GM23338 (cell line): ENCODE data around the gene FIGN. TPM values are rescaled to one million over a fixed set of nuclear protein-coding genes. Genes with fewer than 3 reads are reported as not detected.

Experiments
- ATAC-seq: fragments of 200-7000 bp; cut with Tn5 transposase; 3 replicates; pipeline ENCODE4 v1.9.1; 2020
- DNase-seq: peaks from one replicate; pipeline ENCODE4 v3.0.0-alpha.2; 2015; ENCODE audit warnings: low spot score
- H2AFZ ChIP-seq: fragments of 200-600 bp; sonication (generic); 2 replicates; pipeline ENCODE4 v1.8.0; 2016; ENCODE audit warnings: antibody characterized with exemption, mild to moderate bottlenecking, moderate library complexity
- H3F3A ChIP-seq: fragments of 200-600 bp; sonication (generic); replicated peaks from 2 replicates; pipeline ENCODE4 v1.8.0; 2017; ENCODE audit warnings: antibody characterized with exemption, mixed run types, low read depth
- H3K27ac ChIP-seq: fragments of 200-600 bp; sonication (generic); 2 replicates; pipeline ENCODE4 v1.6.1; 2016; ENCODE audit warnings: low read depth
- H3K27me3 ChIP-seq: fragments of 200-600 bp; sonication (generic); 2 replicates; pipeline ENCODE4 v1.8.0; 2016; ENCODE audit warnings: mild to moderate bottlenecking, mixed run types, moderate library complexity; ENCODE audit not compliant: insufficient read depth
- H3K36me3 ChIP-seq: fragments of 200-600 bp; sonication (generic); 2 replicates; pipeline ENCODE4 v1.8.0; 2016; ENCODE audit warnings: mild to moderate bottlenecking; ENCODE audit not compliant: insufficient read depth
- H3K4me1 ChIP-seq: fragments of 200-600 bp; sonication (generic); 2 replicates; pipeline ENCODE4 v1.8.0; 2016; ENCODE audit warnings: mild to moderate bottlenecking, moderate library complexity; ENCODE audit not compliant: insufficient read depth
- H3K4me2 ChIP-seq: fragments of 200-600 bp; sonication (generic); 2 replicates; pipeline ENCODE4 v1.7.1; 2017; ENCODE audit warnings: mixed run types
- H3K4me3 ChIP-seq: fragments of 200-600 bp; sonication (generic); 2 replicates; pipeline ENCODE4 v1.6.1; 2016; ENCODE audit warnings: mixed run types
- H3K79me2 ChIP-seq: fragments of 200-600 bp; sonication (generic); replicated peaks from 2 replicates; pipeline ENCODE4 v1.8.0; 2017; ENCODE audit warnings: mild to moderate bottlenecking; ENCODE audit not compliant: insufficient read depth
- H3K9me2 ChIP-seq: fragments of 200-600 bp; sonication (generic); 2 replicates; pipeline ENCODE4 v1.8.0; 2017; ENCODE audit not compliant: insufficient read depth
- H4K20me1 ChIP-seq: fragments of 200-600 bp; sonication (generic); replicated peaks from 2 replicates; pipeline ENCODE4 v1.8.0; 2017; ENCODE audit warnings: mild to moderate bottlenecking; ENCODE audit not compliant: insufficient read depth
- H3K27ac Mint-ChIP-seq: 2 replicates; pipeline ENCODE4 v1.8.0; 2020; ENCODE audit warnings: inconsistent platforms, mild to moderate bottlenecking, moderate library complexity, mixed read lengths
- H3K27me3 Mint-ChIP-seq: 3 replicates; pipeline ENCODE4 v1.8.0; 2022; ENCODE audit warnings: low read depth, mild to moderate bottlenecking, moderate library complexity, mixed read lengths, inconsistent platforms; ENCODE audit not compliant: insufficient read depth, poor library complexity
- H3K36me3 Mint-ChIP-seq: 3 replicates; pipeline ENCODE4 v1.8.0; 2021; ENCODE audit warnings: low read depth, mild to moderate bottlenecking, inconsistent platforms, moderate library complexity, mixed read lengths
- H3K4me1 Mint-ChIP-seq: 3 replicates; pipeline ENCODE4 v1.8.0; 2020; ENCODE audit warnings: mild to moderate bottlenecking, inconsistent platforms, mixed read lengths
- H3K4me3 Mint-ChIP-seq: 3 replicates; pipeline ENCODE4 v1.8.0; 2021; ENCODE audit warnings: moderate library complexity, mild to moderate bottlenecking, inconsistent platforms, mixed read lengths
- H3K9me3 Mint-ChIP-seq: 3 replicates; pipeline ENCODE4 v1.8.0; 2020; ENCODE audit warnings: moderate library complexity, mild to moderate bottlenecking, inconsistent platforms, mixed read lengths
- EZH2 ChIP-seq: fragments of 200-600 bp; sonication (generic); IDR thresholded peaks from one replicate; pipeline ENCODE4 v1.8.0; 2017; ENCODE audit warnings: antibody characterized with exemption, mild to moderate bottlenecking, low read depth; ENCODE audit not compliant: unreplicated experiment
- EZH2phosphoT487 ChIP-seq: fragments of 200-600 bp; sonication (generic); IDR thresholded peaks from one replicate; pipeline ENCODE4 v1.8.1; 2018; ENCODE audit warnings: antibody characterized with exemption; ENCODE audit not compliant: unreplicated experiment
- JUNB ChIP-seq: IDR thresholded peaks from one replicate; pipeline ENCODE4 v1.6.1; 2016; ENCODE audit warnings: antibody characterized with exemption; ENCODE audit not compliant: unreplicated experiment
- NANOG ChIP-seq: IDR thresholded peaks from 2 replicates; pipeline ENCODE4 v1.6.1; 2016; ENCODE audit warnings: antibody characterized with exemption, borderline replicate concordance
- POLR2AphosphoS5 ChIP-seq: IDR thresholded peaks from 2 replicates; pipeline ENCODE4 v1.6.1; 2016; ENCODE audit warnings: antibody characterized with exemption, low read depth
- STAT1 ChIP-seq: IDR thresholded peaks from one replicate; pipeline ENCODE4 v1.6.1; 2016; ENCODE audit warnings: antibody characterized with exemption; ENCODE audit not compliant: unreplicated experiment
- ZNF114 ChIP-seq: fragments of 250-450 bp; sonication (Bioruptor Pico); IDR thresholded peaks from 2 replicates; pipeline ENCODE4 v1.5.0; 2020; ENCODE audit warnings: mild to moderate bottlenecking, moderate library complexity
- ZNF331 ChIP-seq: fragments of 250-450 bp; sonication (Bioruptor Pico); IDR thresholded peaks from 2 replicates; pipeline ENCODE4 v1.5.0; 2020; ENCODE audit warnings: low read depth, mild to moderate bottlenecking, moderate library complexity
- polyA plus RNA-seq: library from polyadenylated mRNA; unstranded; fragments of >200 nt; fragmentation: Nextera tagmentation; extraction: Ambion mirVana; gene quantifications from 2 replicates; pipeline ENCODE4 v1.2.1, GENCODE V29; 2016
- total RNA-seq: library from RNA; depleted of rRNA; stranded (reverse); fragments of >200 nt; shearing (Covaris generic); gene quantifications from 2 replicates; pipeline ENCODE4 v1.2.3, GENCODE V29; 2014
- TF ChIP-seq, protein P1 (sequence below), 2 experiments: fragments of 200-600 bp in 1 of 2; sonication (generic) in 1 of 2; conservative IDR thresholded peaks; 2 replicates each; pipeline versions ENCODE4 v1.5.1 to v1.6.1; 2016 to 2017; ENCODE audit warnings: antibody characterized with exemption in 2 of 2, low read depth in 2 of 2, mild to moderate bottlenecking in 2 of 2, moderate library complexity in 1 of 2
- TF ChIP-seq, protein P2 (sequence below): IDR thresholded peaks from 2 replicates; pipeline ENCODE4 v1.6.1; 2016; ENCODE audit warnings: antibody characterized with exemption
- TF ChIP-seq, protein P3 (sequence below): IDR thresholded peaks from one replicate; pipeline ENCODE4 v1.6.1; 2018; ENCODE audit warnings: antibody characterized with exemption; ENCODE audit not compliant: unreplicated experiment

The FIGN gene
- total and polyA plus RNA-seq, 2 experiments from 2014 or later = 17.2 to 23.6 TPM

DNA sequence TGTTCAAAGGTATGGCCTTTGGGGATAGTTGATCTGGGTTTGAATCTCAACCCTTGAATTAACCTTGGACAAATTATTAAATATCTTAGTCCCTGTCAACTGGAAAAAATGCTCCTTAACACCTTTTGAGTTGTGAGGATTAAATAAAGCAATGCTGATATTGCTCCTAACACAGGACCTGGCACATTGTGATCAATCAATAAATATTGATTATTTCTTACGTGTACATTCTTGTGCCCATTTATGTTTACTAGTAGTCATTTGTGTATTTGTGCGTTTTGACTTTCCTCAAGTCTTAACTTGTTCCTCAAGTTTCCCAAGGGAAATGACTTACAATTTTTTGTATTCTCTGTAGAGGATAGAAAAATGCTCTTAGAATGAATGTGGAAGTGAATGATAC, 19.6 kb upstream of the FIGN start:
- no peaks in the 10 kb centered on the region for H3K36me3 Mint-ChIP-seq
- DNase-seq (no peak), ATAC-seq (no peak)
- H3K27me3 ChIP-seq = no peaks in the 10 kb centered on the region
- no peak for TF ChIP-seq EZH2
- TF ChIP-seq, protein P1, sequence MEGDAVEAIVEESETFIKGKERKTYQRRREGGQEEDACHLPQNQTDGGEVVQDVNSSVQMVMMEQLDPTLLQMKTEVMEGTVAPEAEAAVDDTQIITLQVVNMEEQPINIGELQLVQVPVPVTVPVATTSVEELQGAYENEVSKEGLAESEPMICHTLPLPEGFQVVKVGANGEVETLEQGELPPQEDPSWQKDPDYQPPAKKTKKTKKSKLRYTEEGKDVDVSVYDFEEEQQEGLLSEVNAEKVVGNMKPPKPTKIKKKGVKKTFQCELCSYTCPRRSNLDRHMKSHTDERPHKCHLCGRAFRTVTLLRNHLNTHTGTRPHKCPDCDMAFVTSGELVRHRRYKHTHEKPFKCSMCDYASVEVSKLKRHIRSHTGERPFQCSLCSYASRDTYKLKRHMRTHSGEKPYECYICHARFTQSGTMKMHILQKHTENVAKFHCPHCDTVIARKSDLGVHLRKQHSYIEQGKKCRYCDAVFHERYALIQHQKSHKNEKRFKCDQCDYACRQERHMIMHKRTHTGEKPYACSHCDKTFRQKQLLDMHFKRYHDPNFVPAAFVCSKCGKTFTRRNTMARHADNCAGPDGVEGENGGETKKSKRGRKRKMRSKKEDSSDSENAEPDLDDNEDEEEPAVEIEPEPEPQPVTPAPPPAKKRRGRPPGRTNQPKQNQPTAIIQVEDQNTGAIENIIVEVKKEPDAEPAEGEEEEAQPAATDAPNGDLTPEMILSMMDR (conservative IDR thresholded peaks at IDR 0.05; ENCODE audit: low read depth in 2 of 2) = no peak
- TF ChIP-seq, protein P2, sequence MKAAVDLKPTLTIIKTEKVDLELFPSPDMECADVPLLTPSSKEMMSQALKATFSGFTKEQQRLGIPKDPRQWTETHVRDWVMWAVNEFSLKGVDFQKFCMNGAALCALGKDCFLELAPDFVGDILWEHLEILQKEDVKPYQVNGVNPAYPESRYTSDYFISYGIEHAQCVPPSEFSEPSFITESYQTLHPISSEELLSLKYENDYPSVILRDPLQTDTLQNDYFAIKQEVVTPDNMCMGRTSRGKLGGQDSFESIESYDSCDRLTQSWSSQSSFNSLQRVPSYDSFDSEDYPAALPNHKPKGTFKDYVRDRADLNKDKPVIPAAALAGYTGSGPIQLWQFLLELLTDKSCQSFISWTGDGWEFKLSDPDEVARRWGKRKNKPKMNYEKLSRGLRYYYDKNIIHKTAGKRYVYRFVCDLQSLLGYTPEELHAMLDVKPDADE = no peak
- no peak for TF ChIP-seq POLR2AphosphoS5
- no peak for TF ChIP-seq NANOG
- no peak for TF ChIP-seq EZH2phosphoT487
- TF ChIP-seq ZNF114 (CRISPR knock-in tag) = no peak
- TF ChIP-seq, protein P3, sequence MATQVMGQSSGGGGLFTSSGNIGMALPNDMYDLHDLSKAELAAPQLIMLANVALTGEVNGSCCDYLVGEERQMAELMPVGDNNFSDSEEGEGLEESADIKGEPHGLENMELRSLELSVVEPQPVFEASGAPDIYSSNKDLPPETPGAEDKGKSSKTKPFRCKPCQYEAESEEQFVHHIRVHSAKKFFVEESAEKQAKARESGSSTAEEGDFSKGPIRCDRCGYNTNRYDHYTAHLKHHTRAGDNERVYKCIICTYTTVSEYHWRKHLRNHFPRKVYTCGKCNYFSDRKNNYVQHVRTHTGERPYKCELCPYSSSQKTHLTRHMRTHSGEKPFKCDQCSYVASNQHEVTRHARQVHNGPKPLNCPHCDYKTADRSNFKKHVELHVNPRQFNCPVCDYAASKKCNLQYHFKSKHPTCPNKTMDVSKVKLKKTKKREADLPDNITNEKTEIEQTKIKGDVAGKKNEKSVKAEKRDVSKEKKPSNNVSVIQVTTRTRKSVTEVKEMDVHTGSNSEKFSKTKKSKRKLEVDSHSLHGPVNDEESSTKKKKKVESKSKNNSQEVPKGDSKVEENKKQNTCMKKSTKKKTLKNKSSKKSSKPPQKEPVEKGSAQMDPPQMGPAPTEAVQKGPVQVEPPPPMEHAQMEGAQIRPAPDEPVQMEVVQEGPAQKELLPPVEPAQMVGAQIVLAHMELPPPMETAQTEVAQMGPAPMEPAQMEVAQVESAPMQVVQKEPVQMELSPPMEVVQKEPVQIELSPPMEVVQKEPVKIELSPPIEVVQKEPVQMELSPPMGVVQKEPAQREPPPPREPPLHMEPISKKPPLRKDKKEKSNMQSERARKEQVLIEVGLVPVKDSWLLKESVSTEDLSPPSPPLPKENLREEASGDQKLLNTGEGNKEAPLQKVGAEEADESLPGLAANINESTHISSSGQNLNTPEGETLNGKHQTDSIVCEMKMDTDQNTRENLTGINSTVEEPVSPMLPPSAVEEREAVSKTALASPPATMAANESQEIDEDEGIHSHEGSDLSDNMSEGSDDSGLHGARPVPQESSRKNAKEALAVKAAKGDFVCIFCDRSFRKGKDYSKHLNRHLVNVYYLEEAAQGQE = no peak
- no peak for TF ChIP-seq ZNF331 (CRISPR knock-in tag)
- no peak for TF ChIP-seq JUNB
- no peak for TF ChIP-seq STAT1
- no peaks in the 10 kb centered on the region for H3K36me3 ChIP-seq
- H3K4me3 Mint-ChIP-seq = no peak overlapping the region
- no peaks in the 10 kb centered on the region for H3K27me3 Mint-ChIP-seq
- no peak overlapping the region for H3K4me3 ChIP-seq
- H3F3A ChIP-seq = no peaks in the 10 kb centered on the region
- no peaks in the 10 kb centered on the region for H3K4me1 ChIP-seq
- H3K27ac Mint-ChIP-seq = no peak overlapping the region
- H4K20me1 ChIP-seq = no peaks in the 10 kb centered on the region
- peaks cover 8% of the 10 kb centered on the region for H3K4me1 Mint-ChIP-seq
- H2AFZ ChIP-seq = no peak overlapping the region
- no peak overlapping the region for H3K4me2 ChIP-seq
- H3K9me3 Mint-ChIP-seq = no peaks in the 10 kb centered on the region
- H3K9me2 ChIP-seq = no peaks in the 10 kb centered on the region
- H3K27ac ChIP-seq = no peak overlapping the region
- no peaks in the 10 kb centered on the region for H3K79me2 ChIP-seq
